SK-N-SH (cell line): ENCODE data around the gene TTF2. TPM values are rescaled to one million over a fixed set of nuclear protein-coding genes. Genes with fewer than 3 reads are reported as not detected.

Experiments
- CTCF ChIA-PET: fragments of 300-600, 350-600 bp; formaldehyde crosslinking; extraction: SDS; loops from one replicate; lab custom pipeline; 2021; lab: Yijun Ruan, JAX
- POLR2A ChIA-PET: fragments of 350-600 bp; sonication (Branson Sonifier 250); formaldehyde crosslinking; extraction: SDS; loops from one replicate; lab custom pipeline; 2020; ENCODE audit warnings: antibody characterized with exemption, inconsistent platforms; lab: Yijun Ruan, JAX
- DNase-seq: peaks from one replicate; pipeline ENCODE4 v3.0.0; 2012
- H2AFZ ChIP-seq: fragments of 200-600 bp; sonication (generic); 2 replicates; pipeline ENCODE4 v1.8.1; 2016; ENCODE audit warnings: antibody characterized with exemption, mild to moderate bottlenecking, low read depth
- H3F3A ChIP-seq: fragments of 200-600 bp; sonication (generic); replicated peaks from 2 replicates; pipeline ENCODE3; 2016; ENCODE audit warnings: antibody characterized with exemption, mild to moderate bottlenecking; ENCODE audit not compliant: insufficient read depth
- H3K27ac ChIP-seq, 2 experiments: fragments of 200-500 bp in 1 of 2; fragments of 200-600 bp in 1 of 2; sonication (Bioruptor generic) in 1 of 2; sonication (generic), shearing (Covaris generic) in 1 of 2; 2 replicates each; pipeline versions ENCODE4 v1.5.1 to v1.6.1; 2014 to 2016; ENCODE audit warnings: low read depth in 2 of 2, inconsistent platforms in 1 of 2, low read length in 1 of 2, mild to moderate bottlenecking in 1 of 2, mixed read lengths in 1 of 2
- H3K27me3 ChIP-seq: fragments of 200-600 bp; sonication (generic), shearing (Covaris generic); 2 replicates; pipeline ENCODE4 v1.6.1; 2016; ENCODE audit warnings: mixed run types; ENCODE audit not compliant: insufficient read depth
- H3K36me3 ChIP-seq, 2 experiments: fragments of 200-500 bp in 1 of 2; fragments of 200-600 bp in 1 of 2; sonication (Bioruptor generic) in 1 of 2; sonication (generic) in 1 of 2; replicated peaks in 1 of 2; 2 replicates each; pipeline versions ENCODE3 to v1.5.1; 2014 to 2016; ENCODE audit warnings: low read length in 1 of 2, mild to moderate bottlenecking in 1 of 2; ENCODE audit not compliant: insufficient read depth in 2 of 2, control insufficient read depth in 1 of 2
- H3K4me1 ChIP-seq, 2 experiments: fragments of 200-500 bp in 1 of 2; fragments of 200-600 bp in 1 of 2; sonication (Bioruptor generic) in 1 of 2; sonication (generic), shearing (Covaris generic) in 1 of 2; 2 replicates each; pipeline versions ENCODE4 v1.5.1 to v1.6.1; 2014 to 2016; ENCODE audit warnings: low read depth in 1 of 2, low read length in 1 of 2, mixed run types in 1 of 2; ENCODE audit not compliant: insufficient read depth in 2 of 2, control insufficient read depth in 1 of 2
- H3K4me2 ChIP-seq: fragments of 200-600 bp; sonication (generic), shearing (Covaris generic); 2 replicates; pipeline ENCODE4 v1.6.1; 2017; ENCODE audit warnings: mixed run types
- H3K4me3 ChIP-seq, 2 experiments: fragments of 200-500 bp in 1 of 2; fragments of 200-600 bp in 1 of 2; sonication (Bioruptor generic) in 1 of 2; sonication (generic), shearing (Covaris generic) in 1 of 2; 2 replicates each; pipeline versions ENCODE4 v1.5.1 to v1.8.1; 2014 to 2016; ENCODE audit warnings: low read depth in 2 of 2, inconsistent platforms in 1 of 2, low read length in 1 of 2, mild to moderate bottlenecking in 1 of 2, mixed read lengths in 1 of 2, moderate library complexity in 1 of 2
- H3K79me2 ChIP-seq: fragments of 200-600 bp; sonication (generic); 2 replicates; pipeline ENCODE4 v1.8.1; 2017; ENCODE audit warnings: mild to moderate bottlenecking; ENCODE audit not compliant: insufficient read depth
- H3K9ac ChIP-seq: fragments of 200-600 bp; sonication (generic); 2 replicates; pipeline ENCODE4 v1.6.1; 2017; ENCODE audit warnings: mixed run types
- H3K9me2 ChIP-seq: fragments of 200-600 bp; sonication (generic); 2 replicates; pipeline ENCODE4 v1.6.1; 2017; ENCODE audit warnings: mixed run types
- H3K9me3 ChIP-seq: fragments of 200-600 bp; sonication (generic); 2 replicates; pipeline ENCODE4 v1.6.1; 2017; ENCODE audit warnings: mixed run types, mild to moderate bottlenecking, moderate library complexity
- H4K20me1 ChIP-seq: fragments of 200-600 bp; sonication (generic); 2 replicates; pipeline ENCODE4 v1.6.1; 2017; ENCODE audit warnings: mild to moderate bottlenecking, mixed run types; ENCODE audit not compliant: insufficient read depth
- CHD2 ChIP-seq: fragments of 150-350 bp; IDR thresholded peaks from 2 replicates; pipeline ENCODE4 v1.6.1; 2018; ENCODE audit warnings: low read length; ENCODE audit not compliant: partially characterized antibody
- CTCF ChIP-seq: fragments of 200-600 bp; sonication (generic); IDR thresholded peaks from 2 replicates; pipeline ENCODE4 v1.6.1; 2017; ENCODE audit warnings: antibody characterized with exemption, mild to moderate bottlenecking, moderate library complexity
- EP300 ChIP-seq, 2 experiments: IDR thresholded peaks; 2 replicates each; pipeline versions ENCODE4 v1.4.0 to v1.6.1; 2012; ENCODE audit warnings: borderline replicate concordance in 1 of 2, low read depth in 1 of 2, low read length in 1 of 2
- EZH2phosphoT487 ChIP-seq: fragments of 200-600 bp; sonication (generic); IDR thresholded peaks from 2 replicates; pipeline ENCODE4 v1.6.1; 2017; ENCODE audit warnings: low read depth, mixed run types, mild to moderate bottlenecking, antibody characterized with exemption, moderate library complexity, borderline replicate concordance
- FOXJ3 ChIP-seq: sonication (generic); formaldehyde crosslinking; IDR thresholded peaks from 2 replicates; pipeline ENCODE4 v1.5.1; 2020; ENCODE audit warnings: mild to moderate bottlenecking, missing genetic modification reagents
- FOXM1 ChIP-seq: IDR thresholded peaks from 2 replicates; pipeline ENCODE4 v1.4.0; 2012; ENCODE audit warnings: low read depth, mild to moderate bottlenecking
- GABPA ChIP-seq: IDR thresholded peaks from 2 replicates; pipeline ENCODE4 v1.4.0; 2012; ENCODE audit warnings: low read depth, mild to moderate bottlenecking
- GATA2 ChIP-seq: sonication (generic); formaldehyde crosslinking; IDR thresholded peaks from 2 replicates; pipeline ENCODE4 v1.5.0; 2020; ENCODE audit warnings: mild to moderate bottlenecking, missing genetic modification reagents
- IRF3 ChIP-seq: fragments of 150-350 bp; IDR thresholded peaks from 2 replicates; pipeline ENCODE4 v1.6.1; 2016; ENCODE audit warnings: mild to moderate bottlenecking, low read depth, low read length
- MEF2A ChIP-seq: IDR thresholded peaks from 2 replicates; pipeline ENCODE4 v1.4.0; 2012; ENCODE audit warnings: low read depth, borderline replicate concordance
- MXI1 ChIP-seq: IDR thresholded peaks from 2 replicates; pipeline ENCODE4 v1.6.1; 2012; ENCODE audit warnings: mild to moderate bottlenecking, low read depth, low read length, improper control_type of control experiment
- NFIC ChIP-seq: IDR thresholded peaks from 2 replicates; pipeline ENCODE4 v1.4.0; 2012; ENCODE audit warnings: borderline replicate concordance
- RCOR1 ChIP-seq: fragments of 150-350 bp; IDR thresholded peaks from 2 replicates; pipeline ENCODE4 v1.6.1; 2017; ENCODE audit warnings: antibody characterized with exemption, low read length
- RFX5 ChIP-seq: IDR thresholded peaks from 2 replicates; pipeline ENCODE4 v1.6.1; 2012; ENCODE audit warnings: mild to moderate bottlenecking, improper control_type of control experiment, low read length
- RXRA ChIP-seq: IDR thresholded peaks from 2 replicates; pipeline ENCODE4 v1.4.0; 2012; ENCODE audit warnings: low read depth, mild to moderate bottlenecking, borderline replicate concordance
- SMC3 ChIP-seq: IDR thresholded peaks from 2 replicates; pipeline ENCODE4 v1.6.1; 2012; ENCODE audit warnings: low read depth, low read length, improper control_type of control experiment
- TEAD4 ChIP-seq: IDR thresholded peaks from 2 replicates; pipeline ENCODE4 v1.4.0; 2012; ENCODE audit warnings: mild to moderate bottlenecking, borderline replicate concordance; ENCODE audit not compliant: insufficient read depth
- USF2 ChIP-seq: fragments of 150-350 bp; IDR thresholded peaks from 2 replicates; pipeline ENCODE4 v1.6.1; 2017; ENCODE audit warnings: antibody characterized with exemption, low read length, low read depth, borderline replicate concordance
- polyA plus RNA-seq, 3 experiments: library from polyadenylated mRNA; depleted of rRNA; stranded (reverse); fragments of >200 nt; gene quantifications; 2 replicates each; pipeline ENCODE4 v1.2.3, GENCODE V29; 2012

TTF2 gene
- polyA plus RNA-seq, 1 of the 3 experiments (the other 2 are of a cell fraction), result 10.8 TPM

- TF ChIP-seq USF2 (no peak), RFX5 (no peak), MEF2A (no peak), EP300 (IDR thresholded peaks at IDR 0.05; ENCODE audit: borderline replicate concordance in 1 of 2, low read depth in 1 of 2, low read length in 1 of 2) (no peak), SMC3 (no peak), MXI1 (no peak), FOXJ3 (CRISPR knock-in tag) (no peak), TEAD4 (no peak)
These were observed 8.7 kb upstream of the TTF2 start (continued) for GRCh38 chr1:117051224-117052064.

GRCh38 chr1:117054068-117054467, 6.1 kb upstream of the TTF2 start:
- H3K4me3 ChIP-seq, result no peak overlapping the region
- H3K9me2 ChIP-seq, result no peaks in the 10 kb centered on the region
- peaks cover 0 to 4% of the 10 kb centered on the region in 2 experiments; a peak in 2 of 4 replicates for H3K4me1 ChIP-seq
- no peaks in the 10 kb centered on the region for H3K27me3 ChIP-seq
- H3F3A ChIP-seq, result no peaks in the 10 kb centered on the region
- no peak for TF ChIP-seq CTCF
- no peak for TF ChIP-seq GATA2 (CRISPR knock-in tag)
- no peak for TF ChIP-seq EZH2phosphoT487
- no peak for TF ChIP-seq RFX5
- TF ChIP-seq NFIC, result no peak
- no peak for TF ChIP-seq RXRA
- TF ChIP-seq FOXM1, result no peak
- TF ChIP-seq IRF3, result no peak
- no peak for TF ChIP-seq CHD2
- TF ChIP-seq GABPA, result no peak
- TF ChIP-seq RCOR1, result no peak
- ChIA-PET CTCF (interaction anchor here (0.7 to 3.5 kb wide), 7 partner anchors 176 to 483 kb away, joined by 3 to 10 read pairs (median 3); no protein-coding TSS in a partner anchor), POLR2A (no interaction called here)
- no peaks in the 10 kb centered on the region for H4K20me1 ChIP-seq
- H3K36me3 ChIP-seq, result no peaks in the 10 kb centered on the region
- DNase-seq, result no peak
- no peak overlapping the region for H3K4me2 ChIP-seq
- no peak overlapping the region for H2AFZ ChIP-seq
- no peaks in the 10 kb centered on the region for H3K79me2 ChIP-seq
- no peak overlapping the region for H3K9ac ChIP-seq
- H3K27ac ChIP-seq, result no peak overlapping the region
- H3K9me3 ChIP-seq, result no peaks in the 10 kb centered on the region
